IMR-90 (cell line): ENCODE results near the gene TRDMT1. TPM values are rescaled to one million over a fixed set of nuclear protein-coding genes. Genes with fewer than 3 reads are reported as not detected.

Experiments used
- ATAC-seq: fragments of 200-7000 bp; cut with Tn5 transposase; 2 replicates; pipeline ENCODE4 v1.9.1; 2020; ENCODE audit warnings: low read depth, mild to moderate bottlenecking, moderate library complexity
- BruUV-seq: library from RNA; stranded (reverse); fragments of 400-500 nt; replicated peaks from 2 replicates; lab custom pipeline; 2021; lab: Mats Ljungman, UMichigan
- CTCF ChIA-PET: fragments of 300-600 bp; formaldehyde crosslinking; extraction: SDS; loops from one replicate; lab custom pipeline; 2021; ENCODE audit warnings: antibody characterized with exemption; lab: Yijun Ruan, JAX
- POLR2A ChIA-PET: fragments of 300-600 bp; sonication (Branson Sonifier 250); formaldehyde crosslinking; loops from one replicate; lab custom pipeline; 2022; ENCODE audit warnings: antibody characterized with exemption; ENCODE audit not compliant: unreplicated experiment; lab: Charles Lee
- DNase-seq: peaks from one replicate; pipeline ENCODE4 v3.0.0; 2013
- H2AFZ ChIP-seq: replicated peaks from 2 replicates; pipeline ENCODE3; 2013; ENCODE audit warnings: low read length, mild to moderate bottlenecking; ENCODE audit not compliant: poor library complexity
- H2AK5ac ChIP-seq: 2 replicates; pipeline ENCODE4 v1.6.1; 2013; ENCODE audit warnings: low read depth, low read length, inconsistent platforms
- H2AK9ac ChIP-seq: replicated peaks from 2 replicates; pipeline ENCODE3; 2013; ENCODE audit warnings: mild to moderate bottlenecking, low read depth, low read length, moderate library complexity; ENCODE audit not compliant: poor library complexity
- H2BK120ac ChIP-seq: 2 replicates; pipeline ENCODE4 v1.6.1; 2013; ENCODE audit warnings: low read depth, low read length, inconsistent platforms
- H2BK15ac ChIP-seq: 3 replicates; pipeline ENCODE4 v1.6.1; 2013; ENCODE audit warnings: low read depth, low read length, inconsistent platforms
- H2BK20ac ChIP-seq: 2 replicates; pipeline ENCODE4 v1.6.1; 2013; ENCODE audit warnings: low read depth, mild to moderate bottlenecking, inconsistent platforms, low read length, moderate library complexity
- H2BK5ac ChIP-seq: 2 replicates; pipeline ENCODE4 v1.6.1; 2013; ENCODE audit warnings: mild to moderate bottlenecking, low read depth, low read length, inconsistent platforms; ENCODE audit not compliant: poor library complexity, severe bottlenecking
- H3K14ac ChIP-seq: replicated peaks from 2 replicates; pipeline ENCODE4 v1.6.1; 2013; ENCODE audit warnings: low read depth, low read length, inconsistent platforms
- H3K18ac ChIP-seq: 2 replicates; pipeline ENCODE4 v1.6.1; 2013; ENCODE audit warnings: low read depth, low read length, control low read depth
- H3K23ac ChIP-seq: 2 replicates; pipeline ENCODE4 v1.6.1; 2013; ENCODE audit warnings: low read depth, low read length, inconsistent platforms
- H3K27ac ChIP-seq: 2 replicates; pipeline ENCODE4 v1.5.1; 2013; ENCODE audit warnings: mild to moderate bottlenecking, control low read depth, low read length; ENCODE audit not compliant: insufficient read depth
- H3K27me3 ChIP-seq: 2 replicates; pipeline ENCODE4 v1.6.1; 2013; ENCODE audit warnings: low read length; ENCODE audit not compliant: control insufficient read depth, insufficient read depth
- H3K36me3 ChIP-seq: 2 replicates; pipeline ENCODE4 v1.6.1; 2013; ENCODE audit warnings: low read length, mixed read lengths; ENCODE audit not compliant: control insufficient read depth, insufficient read depth
- H3K4ac ChIP-seq: 2 replicates; pipeline ENCODE4 v1.6.1; 2013; ENCODE audit warnings: low read depth, low read length, inconsistent platforms
- H3K4me1 ChIP-seq: 2 replicates; pipeline ENCODE4 v1.6.1; 2013; ENCODE audit warnings: low read length, mixed read lengths; ENCODE audit not compliant: control insufficient read depth, insufficient read depth
- H3K4me2 ChIP-seq: 2 replicates; pipeline ENCODE4 v1.6.1; 2013; ENCODE audit warnings: low read depth, mild to moderate bottlenecking, control low read depth, low read length, moderate library complexity
- H3K4me3 ChIP-seq: 2 replicates; pipeline ENCODE4 v1.5.1; 2013; ENCODE audit warnings: low read depth, mild to moderate bottlenecking, control low read depth, low read length, moderate library complexity; ENCODE audit not compliant: insufficient read depth
- H3K56ac ChIP-seq: 2 replicates; pipeline ENCODE4 v1.6.1; 2013; ENCODE audit warnings: low read length, inconsistent platforms; ENCODE audit not compliant: insufficient read depth; ENCODE audit errors: extremely low read depth
- H3K79me1 ChIP-seq, 2 experiments: 2 replicates each; pipeline ENCODE4 v1.6.1; 2013; ENCODE audit warnings: low read length in 2 of 2, inconsistent platforms in 1 of 2, low read depth in 1 of 2
- H3K9ac ChIP-seq: 2 replicates; pipeline ENCODE4 v1.6.1; 2013; ENCODE audit warnings: low read depth, low read length, control low read depth
- H3K9me1 ChIP-seq: 2 replicates; pipeline ENCODE4 v1.6.1; 2013; ENCODE audit warnings: low read length, inconsistent platforms; ENCODE audit not compliant: insufficient read depth
- H3K9me3 ChIP-seq: 2 replicates; pipeline ENCODE4 v1.6.1; 2013; ENCODE audit warnings: low read length; ENCODE audit not compliant: control insufficient read depth, insufficient read depth
- H4K20me1 ChIP-seq: 2 replicates; pipeline ENCODE4 v1.6.1; 2013; ENCODE audit warnings: low read length, inconsistent platforms; ENCODE audit not compliant: insufficient read depth
- H4K5ac ChIP-seq: 2 replicates; pipeline ENCODE4 v1.6.1; 2013; ENCODE audit warnings: mild to moderate bottlenecking, low read depth, low read length, control low read depth
- H4K8ac ChIP-seq, 2 experiments: 2 replicates each; pipeline ENCODE4 v1.6.1; 2013; ENCODE audit warnings: low read depth in 2 of 2, low read length in 2 of 2, control low read depth in 1 of 2, inconsistent platforms in 1 of 2
- H4K91ac ChIP-seq: 2 replicates; pipeline ENCODE4 v1.6.1; 2013; ENCODE audit warnings: low read depth, low read length, inconsistent platforms; ENCODE audit not compliant: insufficient read depth
- BHLHE40 ChIP-seq: fragments of 150-350 bp; IDR thresholded peaks from 2 replicates; pipeline ENCODE4 v1.6.1; 2016; ENCODE audit warnings: mild to moderate bottlenecking, low read depth, low read length
- CEBPB ChIP-seq: IDR thresholded peaks from 2 replicates; pipeline ENCODE4 v1.6.1; 2012; ENCODE audit warnings: low read depth, low read length, improper control_type of control experiment
- CHD1 ChIP-seq: IDR thresholded peaks from 2 replicates; pipeline ENCODE4 v1.6.1; 2012; ENCODE audit warnings: low read depth, low read length, improper control_type of control experiment
- ELK1 ChIP-seq: fragments of 150-350 bp; IDR thresholded peaks from 2 replicates; pipeline ENCODE4 v1.6.1; 2016; ENCODE audit warnings: low read depth, mild to moderate bottlenecking, low read length, moderate library complexity, borderline replicate concordance
- FOS ChIP-seq: fragments of 150-350 bp; IDR thresholded peaks from 2 replicates; pipeline ENCODE4 v1.6.1; 2016; ENCODE audit warnings: low read depth, low read length
- MAFK ChIP-seq: IDR thresholded peaks from 2 replicates; pipeline ENCODE4 v1.6.1; 2012; ENCODE audit warnings: low read depth, low read length, improper control_type of control experiment
- MAZ ChIP-seq: IDR thresholded peaks from 2 replicates; pipeline ENCODE4 v1.6.1; 2012; ENCODE audit warnings: low read depth, mild to moderate bottlenecking, low read length, improper control_type of control experiment, moderate library complexity, borderline replicate concordance
- MXI1 ChIP-seq: IDR thresholded peaks from 2 replicates; pipeline ENCODE4 v1.6.1; 2012; ENCODE audit warnings: low read depth, mild to moderate bottlenecking, low read length, moderate library complexity, borderline replicate concordance
- NFE2L2 ChIP-seq: fragments of 150-350 bp; IDR thresholded peaks from 2 replicates; pipeline ENCODE4 v1.6.1; 2016; ENCODE audit warnings: low read depth, mild to moderate bottlenecking, low read length
- POLR2A ChIP-seq: IDR thresholded peaks from 2 replicates; pipeline ENCODE4 v1.6.1; 2012; ENCODE audit warnings: mild to moderate bottlenecking, low read depth, low read length
- RAD21 ChIP-seq: IDR thresholded peaks from 2 replicates; pipeline ENCODE4 v1.6.1; 2012; ENCODE audit warnings: low read length, improper control_type of control experiment
- RCOR1 ChIP-seq: IDR thresholded peaks from 2 replicates; pipeline ENCODE4 v1.6.1; 2012; ENCODE audit warnings: mild to moderate bottlenecking, low read length, improper control_type of control experiment; ENCODE audit not compliant: insufficient replicate concordance
- RFX5 ChIP-seq: IDR thresholded peaks from 2 replicates; pipeline ENCODE4 v1.8.0; 2012; ENCODE audit warnings: low read depth, mild to moderate bottlenecking, low read length, moderate library complexity
- SMC3 ChIP-seq: fragments of 150-350 bp; IDR thresholded peaks from 2 replicates; pipeline ENCODE4 v1.6.1; 2016; ENCODE audit warnings: low read depth, mild to moderate bottlenecking, antibody characterized with exemption, low read length, moderate library complexity
- WGBS, 2 experiments: methylation state at CpG; one replicate each; pipeline versions ENCODE4 v1.1.5 to v1.1.7; 2013; ENCODE audit warnings: missing lambda C conversion rate in 2 of 2; ENCODE audit not compliant: insufficient read length in 1 of 2; ENCODE audit errors: extremely low coverage in 2 of 2; 5-methylcytosine and 5-hydroxymethylcytosine counted together
- dilution Hi-C: fragments of 300-500 bp; cut with HindIII; formaldehyde crosslinking; loops from one replicate; pipeline ENCODE4 v1.14.3; 2018; ENCODE audit warnings: low sequenced_read_pairs; ENCODE audit not compliant: unreplicated experiment
- in situ Hi-C: fragments of 300-500 bp; cut with MboI; formaldehyde crosslinking; loops from 3 replicates; pipeline ENCODE4 v1.14.3; 2019; ENCODE audit warnings: low sequenced_read_pairs, inconsistent platforms, mixed read lengths
- intact Hi-C: fragments of 100-400 bp; cut with micrococcal nuclease; formaldehyde crosslinking; loops from 2 replicates; pipeline ENCODE4 v1.10.0; 2022
- polyA plus RNA-seq, 3 experiments: library from polyadenylated mRNA; depleted of rRNA; stranded (reverse); fragments of >200 nt; gene quantifications; 2 replicates each; pipeline ENCODE4 v1.2.3, GENCODE V29; 2012; ENCODE audit warnings: low replicate concordance in 1 of 3
- total RNA-seq: library from RNA; depleted of rRNA; stranded (reverse); fragments of >200 nt; gene quantifications from 2 replicates; pipeline ENCODE4 v1.2.3, GENCODE V29; 2012
- TF ChIP-seq, protein P1 (sequence below): conservative IDR thresholded peaks from 2 replicates; pipeline ENCODE4 v1.5.1; 2012; ENCODE audit warnings: mild to moderate bottlenecking, low read depth, low read length, improper control_type of control experiment
- TF ChIP-seq, protein P2 (sequence below): fragments of 150-350 bp; IDR thresholded peaks from 2 replicates; pipeline ENCODE4 v1.6.1; 2017; ENCODE audit warnings: mild to moderate bottlenecking, antibody characterized with exemption, low read length, low read depth

The TRDMT1 gene
- total and polyA plus RNA-seq, 2 of the 4 experiments (the other 2 are of a cell fraction), result 2.1 to 4.7 TPM

- TF ChIP-seq NFE2L2 (no peak), POLR2A (no peak), RCOR1 (no peak), RFX5 (no peak), ELK1 (no peak), RAD21 (no peak), MXI1 (no peak), SMC3 (no peak), CEBPB (no peak), MAFK (no peak), BHLHE40 (no peak), FOS (no peak), MAZ (no peak), CHD1 (no peak)
- TF ChIP-seq, protein P1, sequence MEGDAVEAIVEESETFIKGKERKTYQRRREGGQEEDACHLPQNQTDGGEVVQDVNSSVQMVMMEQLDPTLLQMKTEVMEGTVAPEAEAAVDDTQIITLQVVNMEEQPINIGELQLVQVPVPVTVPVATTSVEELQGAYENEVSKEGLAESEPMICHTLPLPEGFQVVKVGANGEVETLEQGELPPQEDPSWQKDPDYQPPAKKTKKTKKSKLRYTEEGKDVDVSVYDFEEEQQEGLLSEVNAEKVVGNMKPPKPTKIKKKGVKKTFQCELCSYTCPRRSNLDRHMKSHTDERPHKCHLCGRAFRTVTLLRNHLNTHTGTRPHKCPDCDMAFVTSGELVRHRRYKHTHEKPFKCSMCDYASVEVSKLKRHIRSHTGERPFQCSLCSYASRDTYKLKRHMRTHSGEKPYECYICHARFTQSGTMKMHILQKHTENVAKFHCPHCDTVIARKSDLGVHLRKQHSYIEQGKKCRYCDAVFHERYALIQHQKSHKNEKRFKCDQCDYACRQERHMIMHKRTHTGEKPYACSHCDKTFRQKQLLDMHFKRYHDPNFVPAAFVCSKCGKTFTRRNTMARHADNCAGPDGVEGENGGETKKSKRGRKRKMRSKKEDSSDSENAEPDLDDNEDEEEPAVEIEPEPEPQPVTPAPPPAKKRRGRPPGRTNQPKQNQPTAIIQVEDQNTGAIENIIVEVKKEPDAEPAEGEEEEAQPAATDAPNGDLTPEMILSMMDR, result no peak
- TF ChIP-seq, protein P2, sequence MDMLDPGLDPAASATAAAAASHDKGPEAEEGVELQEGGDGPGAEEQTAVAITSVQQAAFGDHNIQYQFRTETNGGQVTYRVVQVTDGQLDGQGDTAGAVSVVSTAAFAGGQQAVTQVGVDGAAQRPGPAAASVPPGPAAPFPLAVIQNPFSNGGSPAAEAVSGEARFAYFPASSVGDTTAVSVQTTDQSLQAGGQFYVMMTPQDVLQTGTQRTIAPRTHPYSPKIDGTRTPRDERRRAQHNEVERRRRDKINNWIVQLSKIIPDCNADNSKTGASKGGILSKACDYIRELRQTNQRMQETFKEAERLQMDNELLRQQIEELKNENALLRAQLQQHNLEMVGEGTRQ, result no peak
- no peak overlapping the region for H3K56ac ChIP-seq
- intact Hi-C loops (no loop called here), in situ Hi-C loops (no loop called here), dilution Hi-C loops (no loop called here)
- no peak overlapping the region for H4K8ac ChIP-seq
- peaks cover 3% of the 10 kb centered on the region; the same call in 1 of the 2 replicates for H3K9me3 ChIP-seq
- H3K4me3 ChIP-seq, result no peak overlapping the region
- no peak overlapping the region for H2AK5ac ChIP-seq
- no peak overlapping the region for H3K27ac ChIP-seq
- POLR2A ChIA-PET, result no interaction called here
- no peak overlapping the region for H2AFZ ChIP-seq
- no peak overlapping the region for H3K14ac ChIP-seq
- H2AK9ac ChIP-seq, result no peak overlapping the region
- no peak for DNase-seq
- H4K20me1 ChIP-seq, result peaks cover 20% of the 10 kb centered on the region
- no peak overlapping the region for H3K9ac ChIP-seq
- no peak overlapping the region for H3K4ac ChIP-seq
- no peak overlapping the region for H4K91ac ChIP-seq
- H3K79me1 ChIP-seq, result no peaks in the 10 kb centered on the region
- H2BK15ac ChIP-seq, result no peak overlapping the region
- H3K18ac ChIP-seq, result no peak overlapping the region
- CTCF ChIA-PET, result no interaction called here
- H4K5ac ChIP-seq, result no peak overlapping the region
- no peaks in the 10 kb centered on the region for H3K27me3 ChIP-seq
- no peak overlapping the region for H3K23ac ChIP-seq
- H2BK120ac ChIP-seq, result no peak overlapping the region
- no peak overlapping the region for H2BK20ac ChIP-seq
- peaks cover 12% of the 10 kb centered on the region for H3K4me1 ChIP-seq
- peaks cover 4% of the 10 kb centered on the region; the same call in 1 of the 2 replicates for H3K9me1 ChIP-seq
- H3K4me2 ChIP-seq, result no peak overlapping the region
- WGBS, 2 experiments, result no CpG with 5 or more reads among the region's 5 CpGs
- H2BK5ac ChIP-seq, result no peak overlapping the region
- no peak for ATAC-seq
- no TSS peak for BruUV-seq
- no peaks in the 10 kb centered on the region; the same call in 1 of the 2 replicates for H3K36me3 ChIP-seq
Observed at GRCh38 chr10:17241611-17242333, 40.3 kb upstream of the TRDMT1 start.
